Measurements from ENCODE around the gene COBL.

The COBL gene

GRCh38 chr7:51325908-51326307 is 9.3 kb upstream of the COBL start:
- no peak for DNase-seq

- DNase-seq = no peak
These were observed 8.7 kb upstream of the COBL start for GRCh38 chr7:51325261-51325676.

GRCh38 chr7:51324206-51324898 is 7.7 kb upstream of the COBL start:
- DNase-seq = no peak

- no peak for DNase-seq
These were observed 5.4 kb upstream of the COBL start for GRCh38 chr7:51321961-51322515.

GRCh38 chr7:51318886-51319579 is 2.4 kb upstream of the COBL start:
- no peak for DNase-seq

- DNase-seq = no peak
These were observed 1.4 kb upstream of the COBL start for GRCh38 chr7:51318001-51318400.

- DNase-seq = no peak
These were observed 937 bp upstream of the COBL start for GRCh38 chr7:51317582-51317910.

- no peak for DNase-seq
These were observed 345 bp downstream of the COBL start for GRCh38 chr7:51316262-51316665.

GRCh38 chr7:51315393-51316261 is 982 bp downstream of the COBL start:
- DNase-seq = no peak

GRCh38 chr7:51314726-51315125 is 1.9 kb downstream of the COBL start:
- DNase-seq = no peak

GRCh38 chr7:51313738-51314425 is 2.7 kb downstream of the COBL start:
- no peak for DNase-seq

- DNase-seq = no peak
These were observed 3.5 kb downstream of the COBL start for GRCh38 chr7:51312951-51313737.

- DNase-seq = no peak
These were observed 5.4 kb downstream of the COBL start for GRCh38 chr7:51311166-51311565.

GRCh38 chr7:51310131-51310583 is 6.5 kb downstream of the COBL start:
- DNase-seq = no peak

GRCh38 chr7:51309361-51310130 is 7.1 kb downstream of the COBL start:
- DNase-seq = no peak

- DNase-seq = no peak
These were observed 7.9 kb downstream of the COBL start for GRCh38 chr7:51308696-51309095.

- no peak for DNase-seq
These were observed 8.3 kb downstream of the COBL start for GRCh38 chr7:51308265-51308664.

GRCh38 chr7:51307651-51308210 is 8.9 kb downstream of the COBL start:
- no peak for DNase-seq

- DNase-seq = no peak
These were observed 9.8 kb downstream of the COBL start for GRCh38 chr7:51306761-51307160.

GRCh38 chr7:51304729-51305128 is 11.9 kb downstream of the COBL start:
- DNase-seq = no peak

- DNase-seq = no peak
These were observed 13.5 kb downstream of the COBL start for GRCh38 chr7:51303142-51303525.

All from T-helper 2 cell (primary cell).